Progenitor cell of endocrine pancreas (in vitro differentiated cells): ENCODE results near the gene ANXA2. TPM values are rescaled to one million over a fixed set of nuclear protein-coding genes. Genes with fewer than 3 reads are reported as not detected.

Experiments
- DNase-seq: peaks from one replicate; pipeline ENCODE4 v3.0.0; 2021; ENCODE audit warnings: low spot score; ENCODE audit not compliant: unreplicated experiment
- H3K27ac Mint-ChIP-seq: 2 replicates; pipeline ENCODE4 v1.8.0; 2021; ENCODE audit warnings: mild to moderate bottlenecking, moderate library complexity, mixed read lengths
- H3K27me3 Mint-ChIP-seq: 2 replicates; pipeline ENCODE4 v1.8.0; 2021; ENCODE audit warnings: mixed read lengths
- H3K36me3 Mint-ChIP-seq: 2 replicates; pipeline ENCODE4 v1.8.0; 2022; ENCODE audit warnings: mixed read lengths; ENCODE audit not compliant: insufficient read depth
- H3K4me1 Mint-ChIP-seq: 2 replicates; pipeline ENCODE4 v1.8.0; 2021; ENCODE audit warnings: low read depth, mixed read lengths
- H3K4me3 Mint-ChIP-seq: 2 replicates; pipeline ENCODE4 v1.8.0; 2021; ENCODE audit warnings: low read depth, mild to moderate bottlenecking, moderate library complexity, mixed read lengths
- H3K9me3 Mint-ChIP-seq: 2 replicates; pipeline ENCODE4 v1.8.0; 2021; ENCODE audit warnings: low read depth, mixed read lengths
- CTCF ChIP-seq: fragments of 200-600 bp; sonication (generic); IDR thresholded peaks from one replicate; pipeline ENCODE4 v1.5.0; 2021; ENCODE audit warnings: antibody characterized with exemption, mild to moderate bottlenecking; ENCODE audit not compliant: unreplicated experiment
- total RNA-seq: library from RNA; stranded (reverse); gene quantifications from 2 replicates; pipeline ENCODE4 v1.2.1, GENCODE V29; 2021

The ANXA2 gene
- total RNA-seq, 1 donor from 2014 or later: 311 TPM

DNA sequence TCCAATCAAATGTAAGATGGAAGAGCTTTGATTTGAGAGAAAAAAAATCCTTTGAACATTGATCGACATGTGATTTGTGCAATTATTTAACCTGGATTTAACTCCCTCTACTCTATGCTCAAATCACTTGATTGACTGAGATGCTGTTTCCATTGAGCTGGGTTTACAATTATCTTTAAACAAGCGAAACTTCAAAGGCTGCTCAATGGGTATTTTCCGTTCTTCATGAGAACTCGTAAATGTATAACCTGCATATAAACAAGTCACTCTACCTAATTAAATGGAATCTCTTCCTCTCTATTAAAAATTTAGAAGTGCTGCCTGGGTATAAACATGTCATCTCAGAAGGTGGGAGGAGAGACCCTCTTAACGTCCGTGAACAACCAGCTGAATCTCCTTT is 71.9 kb downstream of the ANXA2 start:
- Mint-ChIP-seq H3K27me3 (peaks cover 36% of the 10 kb centered on the region), H3K27ac (no peak overlapping the region), H3K36me3 (no peaks in the 10 kb centered on the region), H3K9me3 (no peaks in the 10 kb centered on the region), H3K4me3 (no peak overlapping the region), H3K4me1 (peaks cover 4% of the 10 kb centered on the region)
- DNase-seq: no peak
- TF ChIP-seq CTCF: no peak

DNA sequence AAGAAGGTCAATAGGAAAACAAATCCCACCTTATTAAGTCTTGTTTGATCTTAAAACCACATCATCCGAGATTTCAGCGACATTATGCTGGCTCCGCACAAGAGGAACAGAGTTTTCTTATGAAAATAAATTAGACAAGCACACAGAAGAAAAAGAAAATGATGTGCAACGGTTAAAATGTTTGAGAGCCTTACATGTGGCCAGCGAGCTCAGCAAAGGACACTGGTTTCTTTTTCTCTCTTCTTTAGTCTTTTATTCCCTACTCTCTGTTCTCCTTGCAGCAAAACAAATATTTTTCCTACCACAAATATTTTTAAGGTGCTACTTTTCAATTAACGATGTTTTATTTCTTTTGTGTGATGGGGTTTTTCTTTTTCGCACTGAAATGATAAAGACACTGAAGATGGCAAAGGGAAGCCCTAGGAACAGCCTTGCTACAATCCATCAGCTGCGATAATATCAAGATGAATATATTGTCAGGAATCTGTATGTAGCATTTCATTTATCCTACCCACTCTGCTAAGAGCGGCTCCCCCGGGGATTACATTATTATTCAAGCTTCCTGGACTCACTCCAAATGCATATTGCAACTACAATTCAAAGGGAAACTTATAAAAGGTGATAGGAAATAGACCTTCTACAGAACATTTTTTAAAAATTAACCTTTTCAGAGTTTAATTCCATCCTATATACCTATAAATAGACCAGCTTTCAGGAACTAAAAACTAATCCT is 72.9 kb downstream of the ANXA2 start:
- no peak for DNase-seq
- Mint-ChIP-seq H3K4me3 (no peak overlapping the region), H3K27ac (no peak overlapping the region), H3K36me3 (no peaks in the 10 kb centered on the region), H3K9me3 (no peaks in the 10 kb centered on the region), H3K4me1 (peaks cover 4% of the 10 kb centered on the region), H3K27me3 (peaks cover 36% of the 10 kb centered on the region)
- no peak for TF ChIP-seq CTCF

GRCh38 chr15:60323322-60323721 is 74.5 kb downstream of the ANXA2 start:
- no peak for DNase-seq
- Mint-ChIP-seq H3K9me3 (no peaks in the 10 kb centered on the region), H3K36me3 (no peaks in the 10 kb centered on the region), H3K27me3 (peaks cover 34% of the 10 kb centered on the region), H3K27ac (no peak overlapping the region), H3K4me3 (no peak overlapping the region), H3K4me1 (peaks cover 4% of the 10 kb centered on the region)
- TF ChIP-seq CTCF: no peak

DNA sequence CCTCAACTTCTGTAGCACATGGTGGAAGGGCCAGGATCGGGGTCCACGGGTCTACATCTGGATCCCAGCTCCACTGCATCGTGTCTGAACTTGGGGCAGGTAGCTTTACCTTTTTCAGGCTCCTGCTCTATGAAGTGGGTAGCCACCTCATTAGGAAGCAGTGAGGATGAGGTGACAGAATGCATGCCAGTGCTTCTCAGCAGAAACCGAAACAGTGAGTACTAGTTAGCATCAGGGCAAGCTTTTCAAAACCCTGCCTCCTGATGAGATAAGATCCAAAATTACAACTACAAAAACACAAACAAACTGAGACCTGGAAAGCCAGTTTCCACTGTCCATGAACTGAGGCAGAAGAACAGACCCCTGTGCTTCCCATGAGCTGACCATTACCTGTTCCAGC is 77.4 kb downstream of the ANXA2 start:
- Mint-ChIP-seq H3K27me3 (peaks cover 25% of the 10 kb centered on the region), H3K4me1 (peaks cover 4% of the 10 kb centered on the region), H3K4me3 (no peak overlapping the region), H3K9me3 (peaks cover 3% of the 10 kb centered on the region), H3K36me3 (no peaks in the 10 kb centered on the region), H3K27ac (no peak overlapping the region)
- TF ChIP-seq CTCF: no peak
- DNase-seq: no peak

- H3K9me3 Mint-ChIP-seq: peaks cover 3% of the 10 kb centered on the region
- H3K4me3 Mint-ChIP-seq: no peak overlapping the region
- TF ChIP-seq CTCF: no peak
- peaks cover 12% of the 10 kb centered on the region for H3K27me3 Mint-ChIP-seq
- no peaks in the 10 kb centered on the region for H3K4me1 Mint-ChIP-seq
- no peak for DNase-seq
- H3K36me3 Mint-ChIP-seq: no peaks in the 10 kb centered on the region
- no peak overlapping the region for H3K27ac Mint-ChIP-seq
These were observed 79.4 kb downstream of the ANXA2 start for GRCh38 chr15:60318216-60318867.
